HG03442 (cell line): ENCODE measurements around the gene LMAN2L.
"Not testable (repeated sequence)": the region's sequence is repeated elsewhere in the genome, so short reads cannot be mapped to it uniquely, and the experiment has no call there.

ENCODE experiments used
- ATAC-seq: cut with Tn5 transposase; IDR thresholded peaks from one replicate; pipeline ENCODE4 v1.9.1; 2021; ENCODE audit warnings: mild to moderate bottlenecking, moderate library complexity; ENCODE audit not compliant: unreplicated experiment

Gene LMAN2L

DNA sequence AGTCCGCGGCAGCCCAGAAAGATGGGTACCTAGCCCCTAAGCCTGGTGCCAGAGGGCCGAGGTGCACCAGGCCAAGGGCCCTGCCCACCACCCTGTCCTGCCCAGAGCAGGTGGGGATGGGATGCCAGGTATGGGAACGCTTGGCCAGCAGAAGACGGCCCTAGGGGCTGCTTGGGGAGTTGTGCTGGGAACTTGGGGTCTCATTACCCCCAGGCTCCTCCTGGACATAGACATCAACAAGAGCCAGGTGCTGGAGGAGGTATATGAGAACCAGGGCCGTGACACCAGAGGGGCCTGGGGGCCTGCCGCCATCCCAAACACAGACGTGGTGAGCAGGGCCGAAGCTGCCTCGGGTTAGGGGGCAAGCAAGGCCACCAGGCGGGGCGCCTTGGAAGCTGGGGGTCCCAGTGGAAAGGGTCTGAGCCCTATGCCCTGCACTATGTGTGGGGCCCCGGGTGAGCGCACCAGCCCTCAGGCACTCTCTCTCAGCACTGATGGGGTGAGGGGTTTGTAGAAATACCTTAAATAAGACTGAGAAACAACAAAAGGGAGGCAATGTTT lies 50.4 kb downstream of the LMAN2L start:
- ATAC-seq: no peak

DNA sequence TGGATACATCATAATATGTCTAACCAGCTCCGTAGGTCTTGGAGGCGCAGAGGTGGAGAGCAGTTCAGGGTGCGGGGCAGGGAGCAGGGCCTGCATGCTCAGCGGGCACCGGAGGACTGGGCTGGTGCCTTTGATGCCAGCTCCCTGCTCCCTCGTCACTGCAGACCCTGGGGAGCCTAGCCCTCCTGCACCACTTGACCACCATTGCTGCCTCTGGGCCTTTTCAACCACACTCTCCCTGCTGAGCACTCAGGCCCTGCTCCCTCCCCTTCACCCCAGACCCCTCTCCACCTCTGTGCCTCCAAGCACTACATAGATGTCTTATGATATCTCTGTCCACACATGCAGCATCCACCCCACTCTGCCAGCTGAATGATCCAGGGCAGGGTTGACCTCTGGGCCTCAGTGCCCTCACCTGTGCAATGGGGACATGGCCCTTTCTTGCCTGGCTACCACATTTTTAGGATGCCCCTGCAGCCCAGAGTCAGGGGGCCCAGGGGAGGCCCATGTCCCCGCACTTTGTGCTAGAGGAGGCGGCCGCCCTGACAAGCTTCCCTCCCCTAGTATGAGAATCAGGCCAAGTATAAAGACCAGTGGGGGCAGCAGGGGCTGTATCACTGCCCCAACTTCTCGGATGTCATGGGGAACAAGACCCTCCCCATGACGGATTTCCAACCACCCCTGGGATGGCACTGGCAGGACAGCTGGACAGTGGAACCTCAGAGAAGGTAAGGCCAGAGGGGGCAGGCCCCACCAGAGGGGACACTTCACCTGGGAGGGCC lies 51.0 kb downstream of the LMAN2L start:
- ATAC-seq: no peak

DNA sequence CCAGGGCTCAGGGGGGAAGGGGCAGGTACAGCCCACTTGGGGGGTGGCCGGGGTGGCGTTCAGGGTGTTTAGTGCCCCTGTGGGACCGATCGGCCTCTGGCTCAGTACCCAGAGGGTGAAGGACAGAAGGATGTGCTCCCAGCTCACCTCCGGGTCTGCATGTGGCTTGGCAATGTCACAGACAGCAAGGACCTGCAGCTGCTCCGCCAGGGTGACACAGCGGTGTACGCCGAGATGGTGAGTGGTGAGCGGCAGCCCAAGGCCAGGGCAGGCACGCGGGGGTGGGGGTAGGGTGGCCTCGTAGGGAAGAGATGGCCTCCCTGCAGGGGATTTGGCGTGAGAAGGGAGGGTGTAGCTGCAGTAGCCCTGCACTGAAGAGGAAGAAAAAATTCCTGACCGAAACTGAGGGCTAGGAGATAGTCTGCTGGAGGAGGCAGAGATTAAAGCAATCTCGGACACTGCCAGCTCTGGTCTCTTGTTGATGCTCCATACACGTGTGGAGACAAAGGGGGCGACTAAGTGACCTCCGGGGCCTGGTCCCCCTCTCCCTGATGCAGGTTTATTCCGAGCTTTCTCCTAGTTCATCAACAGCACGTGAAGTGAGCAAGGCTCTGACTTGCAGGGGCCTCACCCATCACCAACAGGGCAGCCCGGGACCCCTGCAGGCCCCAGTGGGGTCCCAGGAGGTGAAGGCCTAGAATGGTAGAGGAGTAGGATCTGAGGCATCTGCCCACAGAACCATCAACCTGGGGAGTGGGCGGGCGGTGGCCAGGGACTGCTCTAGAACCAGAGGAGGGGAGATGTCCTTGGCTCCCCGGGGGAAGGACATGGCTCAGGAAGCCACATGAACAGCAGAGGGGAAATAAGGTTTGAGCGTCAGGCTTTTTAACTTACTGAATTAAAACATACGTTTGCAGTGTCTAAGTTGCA lies 51.9 kb downstream of the LMAN2L start:
- ATAC-seq: no peak

DNA sequence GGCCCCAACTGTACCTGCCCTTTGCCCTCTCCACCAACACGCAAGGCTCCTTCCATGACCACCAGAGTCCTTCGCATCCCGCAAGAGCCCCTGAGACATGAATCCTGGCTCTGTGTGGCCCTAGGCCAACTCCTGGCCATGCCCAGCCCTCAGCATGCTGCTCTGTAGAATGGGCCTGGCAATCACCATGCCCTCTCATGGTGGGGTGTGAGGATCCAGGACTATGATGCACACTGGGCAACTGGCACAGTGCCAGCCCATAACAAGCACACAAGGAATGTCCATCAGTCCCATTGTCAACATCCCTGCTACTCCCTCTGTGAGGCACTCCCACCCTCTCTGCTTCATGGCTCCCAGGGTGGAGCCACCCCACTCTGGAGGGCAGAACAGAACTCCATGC lies 52.6 kb downstream of the LMAN2L start:
- ATAC-seq: no peak

DNA sequence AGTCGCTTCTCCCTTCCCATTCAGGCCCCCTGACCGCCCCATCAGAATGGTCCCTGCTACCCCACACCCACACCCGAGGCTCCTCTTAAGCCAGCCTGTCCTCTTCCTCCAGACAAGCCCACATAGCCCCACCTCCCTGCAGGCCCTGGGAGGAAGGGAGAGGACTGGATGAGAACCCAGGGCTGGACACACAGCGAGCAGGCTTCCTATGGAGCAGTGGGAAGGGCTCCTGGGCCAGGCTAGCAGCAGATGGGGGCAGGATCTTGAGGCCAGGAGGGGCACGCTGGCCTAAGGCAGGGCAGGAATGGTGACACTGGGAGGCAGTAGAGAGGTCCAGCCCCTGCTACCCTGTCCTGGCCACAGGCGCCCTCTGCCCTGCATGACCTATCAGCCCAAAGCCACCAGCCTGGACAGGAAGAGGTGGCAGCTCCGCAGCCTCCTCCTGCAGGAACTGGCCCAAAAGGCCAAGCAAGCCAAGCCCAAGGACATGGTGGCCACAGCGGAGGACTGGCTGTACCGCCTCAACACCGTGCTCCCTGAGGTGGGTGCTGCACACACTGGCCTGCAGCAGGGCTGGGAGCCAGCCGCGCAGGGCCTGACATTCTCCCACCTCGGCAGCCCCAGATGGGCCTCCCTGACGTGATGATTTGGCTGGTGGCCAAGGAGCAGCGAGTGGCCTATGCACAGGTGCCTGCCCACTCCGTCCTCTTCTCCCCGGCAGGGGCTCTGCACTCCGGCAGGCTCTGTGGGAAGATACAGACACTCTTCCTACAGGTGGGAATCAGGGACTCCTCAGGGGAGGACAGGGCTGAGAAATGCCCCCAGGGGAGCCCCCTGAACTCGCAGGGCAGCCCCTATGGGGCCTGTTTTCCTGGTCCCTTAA lies 54.0 kb downstream of the LMAN2L start:
- no peak for ATAC-seq

DNA sequence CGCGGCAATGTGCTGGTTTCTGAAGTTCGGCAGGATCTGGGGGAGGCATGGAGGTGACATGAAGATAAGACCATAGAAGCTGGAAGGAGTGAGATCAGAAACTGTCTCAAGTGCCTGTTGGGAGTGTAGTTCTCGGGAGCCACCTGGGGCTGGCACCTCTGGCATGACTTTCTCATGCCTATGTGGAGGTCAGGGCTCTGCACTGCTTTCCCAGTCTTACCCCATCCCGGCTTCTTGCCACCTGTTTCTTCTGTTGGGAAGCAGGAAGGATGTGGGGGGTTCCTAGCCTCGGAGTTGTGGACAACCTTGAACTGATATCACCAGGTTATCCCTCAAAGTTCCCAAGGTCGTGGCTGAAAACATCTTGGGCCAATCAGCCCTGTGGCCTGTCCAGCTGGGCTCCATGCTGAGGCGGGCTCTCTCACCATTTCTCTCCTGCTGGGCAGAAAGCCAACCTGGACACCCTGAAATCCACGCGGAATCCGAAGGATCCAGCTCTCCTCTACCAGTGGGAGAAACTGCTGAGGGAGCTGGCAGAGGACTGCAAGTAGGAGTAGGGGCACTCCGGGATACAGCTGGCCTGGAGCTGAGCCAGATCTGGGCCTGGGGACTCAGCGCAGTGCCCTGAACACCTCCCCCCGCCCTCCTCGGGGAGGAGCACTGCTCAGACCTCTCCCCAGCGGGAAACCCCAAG lies 54.8 kb downstream of the LMAN2L start:
- no peak for ATAC-seq

DNA sequence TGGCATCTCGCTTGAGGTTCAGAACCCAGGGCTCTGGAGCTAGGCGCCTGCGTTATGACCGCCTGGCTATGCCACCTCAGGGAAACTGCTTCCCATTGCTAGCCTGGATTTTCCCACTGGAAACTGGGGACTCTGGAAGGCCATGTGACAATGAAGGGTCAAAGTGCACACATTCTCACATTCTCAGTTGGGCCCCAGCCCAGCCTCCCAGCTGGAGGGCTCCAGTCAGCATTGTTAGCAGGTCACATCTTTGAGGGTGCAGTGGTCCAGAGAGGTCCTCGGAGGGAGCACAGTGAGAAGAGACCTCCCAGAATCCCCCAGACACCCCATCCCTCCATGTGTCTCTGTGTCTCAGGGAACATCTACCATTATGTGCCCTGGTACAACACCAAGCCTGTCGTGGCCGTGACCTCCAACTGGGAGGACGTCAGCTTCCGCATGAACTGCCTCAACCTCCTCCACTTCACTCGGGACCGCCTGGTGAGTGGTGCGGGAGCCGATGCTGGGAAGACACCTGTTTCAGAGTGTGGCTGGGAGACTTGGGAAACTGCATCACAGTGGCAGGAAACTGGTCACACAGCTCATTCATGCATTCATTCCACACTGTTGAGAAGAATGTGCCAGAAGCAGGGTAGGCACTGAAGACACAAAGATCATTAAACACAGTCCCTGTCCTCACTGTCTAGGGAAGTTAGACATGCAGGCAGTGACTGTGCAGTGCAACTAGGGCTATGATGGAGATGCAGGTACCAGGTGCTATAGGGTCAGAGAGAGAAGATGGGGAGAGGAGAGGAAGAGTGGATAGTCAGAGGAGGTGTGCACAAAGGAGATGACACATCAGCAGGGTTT lies 55.7 kb downstream of the LMAN2L start:
- no peak for ATAC-seq

DNA sequence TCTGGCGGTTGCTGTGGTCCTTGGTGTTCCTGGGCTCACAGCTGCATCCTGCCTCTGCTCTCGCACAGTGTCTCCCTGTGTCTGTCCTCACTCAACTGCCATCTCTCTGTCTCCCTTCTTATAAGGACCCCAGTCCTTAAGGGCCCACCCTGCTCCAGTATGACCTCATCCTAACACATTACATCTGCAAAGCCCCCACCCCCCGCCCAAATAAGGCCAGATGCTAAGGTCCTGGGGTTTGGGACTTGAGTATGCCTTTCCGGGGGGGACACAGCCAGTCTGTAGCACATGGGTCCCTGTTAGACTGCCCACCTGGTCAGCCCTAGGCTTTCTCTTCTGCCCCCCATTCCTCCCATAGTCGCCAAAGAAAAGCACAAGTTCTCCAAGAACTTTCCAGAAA lies 56.6 kb downstream of the LMAN2L start:
- no peak for ATAC-seq

DNA sequence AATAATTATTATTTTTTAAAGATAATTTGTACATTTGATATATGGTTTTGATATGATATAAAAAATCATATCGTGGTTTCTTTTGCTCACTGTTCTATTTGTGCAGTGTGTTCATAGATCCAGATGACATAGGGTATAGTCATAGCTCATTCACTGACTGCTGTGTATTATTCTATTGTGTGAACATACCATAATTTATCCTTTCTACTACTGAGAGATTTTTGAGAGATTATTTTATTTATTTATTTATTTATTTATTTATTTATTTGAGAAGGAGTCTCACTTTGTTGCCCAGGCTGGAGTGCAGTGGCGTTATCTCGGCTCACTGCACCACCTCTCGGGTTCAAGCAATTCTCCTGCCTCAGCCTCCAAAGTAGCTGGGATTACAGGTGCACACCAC lies 58.3 kb downstream of the LMAN2L start:
- no peak for ATAC-seq

DNA sequence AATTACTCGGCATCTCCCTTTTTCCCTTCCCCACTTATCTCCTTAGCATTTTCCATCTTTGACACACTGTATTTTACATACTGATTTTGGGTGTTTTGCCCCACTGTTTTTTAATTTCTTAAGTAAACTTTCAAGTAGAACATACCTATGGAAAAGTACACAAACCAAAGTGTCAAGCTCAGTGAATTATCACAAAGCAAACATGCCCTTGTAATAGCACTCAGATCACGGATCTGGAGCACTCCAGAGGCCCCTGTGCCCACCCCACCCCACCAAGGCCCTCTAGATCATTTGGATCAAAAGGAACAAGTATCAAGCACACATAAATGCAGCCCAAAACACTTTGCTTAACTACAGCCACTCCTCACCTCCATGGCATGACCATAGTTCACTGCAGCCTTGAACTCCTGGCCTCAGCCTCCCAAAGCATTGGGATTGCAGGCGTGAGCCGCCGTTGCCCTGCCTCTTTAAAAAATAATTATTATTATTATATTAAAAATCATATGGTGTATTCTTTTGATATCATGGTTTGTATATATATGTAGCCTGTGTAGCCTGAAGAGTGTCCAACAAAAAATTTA lies 59.2 kb downstream of the LMAN2L start:
- ATAC-seq: no peak

DNA sequence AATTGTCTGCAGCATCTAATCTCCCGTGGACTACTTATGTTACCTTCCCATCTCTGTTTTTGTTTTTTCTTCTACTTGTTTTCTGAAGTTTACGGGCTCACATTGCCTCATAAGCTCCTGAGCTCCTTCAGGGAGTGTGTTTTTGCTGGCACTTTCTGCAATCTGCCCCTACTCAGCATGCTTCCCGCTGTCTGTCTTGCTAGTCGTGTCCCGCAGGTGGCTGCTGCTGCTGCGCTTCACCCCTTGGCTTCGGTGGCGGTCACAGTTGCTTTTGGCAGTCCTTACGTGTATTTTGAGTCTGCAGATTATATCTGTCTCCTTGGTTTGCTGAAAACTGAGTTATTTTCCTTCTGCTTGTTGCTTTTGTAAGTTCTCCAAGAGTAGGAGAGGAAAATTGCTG lies 60.0 kb downstream of the LMAN2L start:
- ATAC-seq: no peak

DNA sequence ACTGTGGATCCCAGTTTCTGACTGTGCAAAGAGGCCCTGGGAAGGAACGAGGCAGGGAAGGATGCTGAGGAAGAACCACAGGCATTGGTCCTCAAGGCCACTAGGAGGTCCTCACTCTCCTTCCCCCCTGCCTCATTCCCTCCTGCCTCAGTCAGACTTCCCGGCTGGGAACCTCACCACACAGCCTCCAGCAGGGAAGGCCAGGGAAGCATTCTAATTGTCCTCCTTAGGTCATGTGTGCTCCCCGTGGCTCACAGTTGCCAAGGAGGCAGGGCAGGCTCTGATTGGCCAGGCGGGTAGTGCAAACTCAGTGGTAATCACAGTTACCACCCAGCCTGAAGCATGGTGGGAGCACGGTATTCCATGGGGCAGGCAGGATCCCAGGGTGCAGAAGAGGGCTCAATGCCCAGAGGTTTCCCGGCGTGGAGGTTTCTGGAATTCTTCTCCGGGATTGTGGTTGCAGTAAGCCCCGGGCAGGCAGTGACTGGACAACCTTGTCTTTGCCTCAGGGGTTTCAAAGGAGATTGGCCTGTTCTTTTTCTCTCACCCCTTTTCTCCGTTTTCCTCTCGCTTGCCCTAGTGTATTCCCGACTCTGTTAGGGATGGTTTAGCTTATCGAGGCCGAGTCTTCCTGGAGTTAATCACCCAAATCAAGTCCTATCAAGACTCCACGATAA lies 70.2 kb downstream of the LMAN2L start:
- ATAC-seq: no peak

DNA sequence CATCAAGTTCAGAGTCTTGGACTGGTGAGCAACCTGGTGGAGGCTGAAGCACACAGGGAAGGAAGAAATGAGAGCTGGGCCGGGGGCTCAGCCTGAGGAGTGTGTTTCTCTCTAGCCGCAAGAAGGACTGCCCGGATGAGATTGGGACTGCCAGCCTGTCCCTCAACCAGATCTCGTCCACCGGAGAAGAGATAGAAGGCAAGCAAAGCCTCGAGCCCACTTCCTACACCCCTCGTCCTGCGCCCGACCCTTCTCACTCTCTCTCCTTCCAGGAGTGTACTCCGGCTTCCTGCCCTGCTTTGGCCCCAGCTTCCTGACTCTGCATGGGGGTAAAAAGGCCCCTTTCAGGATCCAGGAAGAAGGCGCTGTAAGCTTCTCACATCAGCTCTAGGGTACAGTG lies 71.1 kb downstream of the LMAN2L start:
- no peak for ATAC-seq

DNA sequence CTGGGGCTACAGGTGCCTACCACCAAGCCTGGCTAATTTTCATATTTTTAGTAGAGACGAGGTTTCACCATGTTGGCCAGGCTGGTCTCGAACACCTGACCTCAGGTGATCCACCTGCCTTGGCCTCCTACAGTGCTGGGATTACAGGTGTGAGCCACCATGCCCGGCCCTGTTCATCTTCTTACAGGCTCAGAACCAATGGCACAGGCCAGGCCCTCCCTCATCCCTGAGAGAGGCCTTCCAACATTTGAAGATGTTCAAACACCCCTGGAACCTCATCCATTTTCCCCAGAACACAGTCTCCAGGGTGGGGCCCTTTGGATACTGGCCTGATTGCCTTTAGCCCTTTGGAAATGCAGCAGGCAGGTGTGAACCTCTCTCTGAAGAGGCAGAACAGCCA lies 74.1 kb downstream of the LMAN2L start:
- ATAC-seq: not testable (repeated sequence)

DNA sequence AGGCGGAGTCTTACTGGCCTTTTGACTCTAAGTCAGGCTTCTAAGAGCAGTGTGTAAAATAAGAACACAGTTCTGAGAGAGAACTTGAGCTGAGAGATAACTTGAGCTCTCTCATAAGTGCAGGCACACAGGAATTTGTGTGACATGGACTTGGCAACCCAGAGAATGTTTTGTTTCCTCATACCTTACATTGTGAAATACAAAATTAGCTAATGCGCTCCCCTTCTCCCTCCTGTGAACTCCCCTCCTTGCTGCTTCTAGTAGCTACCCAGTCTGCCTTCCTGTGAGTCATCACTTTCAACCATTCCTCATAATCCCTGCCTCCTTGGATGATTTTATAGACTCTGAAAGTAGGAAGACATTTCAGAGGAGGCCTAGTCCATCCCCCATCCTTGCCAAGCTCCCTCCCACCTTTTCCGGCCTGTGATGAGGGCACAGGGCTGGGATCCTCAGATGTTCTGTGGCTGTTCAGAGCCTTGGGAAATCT lies 74.7 kb downstream of the LMAN2L start:
- no peak for ATAC-seq

DNA sequence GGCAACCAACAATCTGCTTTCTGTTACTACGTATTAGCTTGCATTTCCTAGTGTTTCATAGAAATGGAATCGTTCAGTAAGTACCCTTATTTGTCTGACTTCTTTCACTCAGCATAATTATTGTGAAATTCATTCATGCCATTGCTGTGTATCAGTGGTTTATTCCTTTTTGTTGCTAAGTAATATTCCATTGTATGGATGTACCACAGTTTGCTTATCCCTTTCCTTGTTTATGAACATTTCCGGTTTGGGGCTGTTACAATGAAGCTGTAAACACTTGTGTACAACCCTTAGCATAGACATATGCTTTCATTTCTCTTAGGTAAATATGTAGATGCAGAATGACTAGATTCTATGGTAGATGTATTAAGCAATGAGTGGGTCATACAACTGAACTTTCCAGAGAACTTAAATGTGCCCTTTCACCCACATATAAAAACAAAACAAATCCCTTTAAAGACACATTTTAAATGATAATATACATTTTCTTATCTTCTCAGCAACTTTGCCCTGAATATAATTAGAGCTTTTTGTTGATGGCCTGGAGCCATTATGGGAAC lies 75.4 kb downstream of the LMAN2L start:
- no peak for ATAC-seq

DNA sequence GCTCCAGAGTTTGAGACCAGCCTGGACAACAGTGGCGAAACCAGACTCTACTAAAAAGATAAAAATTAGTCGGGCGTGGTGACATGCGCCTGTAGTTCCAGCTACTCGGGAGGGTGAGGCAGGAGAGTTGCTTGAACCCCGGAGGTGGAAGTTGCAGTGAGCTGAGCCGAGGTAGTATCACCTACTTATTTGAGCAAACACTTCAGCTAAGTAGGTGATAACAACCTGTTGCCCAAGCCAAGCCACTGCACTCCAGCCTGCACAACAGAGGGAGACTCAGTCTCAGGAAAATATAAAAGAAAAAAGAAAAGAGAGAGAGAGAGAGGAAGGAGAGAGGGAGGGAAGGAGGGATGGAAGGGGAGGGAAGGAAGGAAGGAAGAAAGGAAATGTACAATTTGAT lies 76.0 kb downstream of the LMAN2L start:
- no peak for ATAC-seq

DNA sequence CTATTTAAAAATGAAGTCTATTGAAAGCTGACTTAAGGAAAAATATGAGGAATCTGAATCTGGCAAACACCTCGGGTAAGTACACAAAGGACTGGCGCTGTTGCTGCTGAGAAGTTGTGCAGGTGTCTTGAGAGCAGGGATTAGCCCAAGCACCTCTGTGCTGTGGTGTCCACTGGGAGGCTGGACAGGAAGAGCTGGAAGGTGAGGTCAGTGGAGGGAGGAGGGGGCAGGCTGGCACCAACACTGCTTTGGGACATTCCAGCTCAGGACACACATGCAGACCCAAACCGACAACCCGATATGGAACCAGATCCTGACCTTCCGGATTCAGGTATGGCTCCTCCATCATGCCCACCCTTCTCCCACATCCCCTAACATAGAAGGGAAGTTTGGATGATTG lies 76.7 kb downstream of the LMAN2L start:
- ATAC-seq: no peak
